ENCODE results near the gene MTA3.

DNA sequence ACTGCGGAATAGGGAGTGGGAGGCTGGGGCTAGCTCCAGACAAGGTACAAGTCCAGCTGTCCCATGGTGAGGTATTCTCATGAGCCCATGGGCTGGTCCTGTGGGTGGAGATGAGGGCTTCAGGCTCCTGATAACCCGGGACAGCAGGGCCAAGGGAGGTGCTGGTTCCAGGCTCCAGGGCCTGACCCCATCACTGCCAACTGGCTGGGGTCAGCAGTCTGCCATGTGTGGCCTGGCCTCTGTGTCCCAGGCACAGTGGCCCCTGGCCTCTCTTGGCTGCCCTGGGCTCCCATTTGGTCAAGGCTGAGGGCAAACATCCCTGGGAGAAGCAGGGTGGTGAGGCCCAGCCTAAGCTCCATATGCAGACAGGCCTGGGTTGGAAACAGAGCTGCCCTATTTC lies 196.5 kb downstream of the MTA3 start:
- TF ChIP-seq, protein P1, sequence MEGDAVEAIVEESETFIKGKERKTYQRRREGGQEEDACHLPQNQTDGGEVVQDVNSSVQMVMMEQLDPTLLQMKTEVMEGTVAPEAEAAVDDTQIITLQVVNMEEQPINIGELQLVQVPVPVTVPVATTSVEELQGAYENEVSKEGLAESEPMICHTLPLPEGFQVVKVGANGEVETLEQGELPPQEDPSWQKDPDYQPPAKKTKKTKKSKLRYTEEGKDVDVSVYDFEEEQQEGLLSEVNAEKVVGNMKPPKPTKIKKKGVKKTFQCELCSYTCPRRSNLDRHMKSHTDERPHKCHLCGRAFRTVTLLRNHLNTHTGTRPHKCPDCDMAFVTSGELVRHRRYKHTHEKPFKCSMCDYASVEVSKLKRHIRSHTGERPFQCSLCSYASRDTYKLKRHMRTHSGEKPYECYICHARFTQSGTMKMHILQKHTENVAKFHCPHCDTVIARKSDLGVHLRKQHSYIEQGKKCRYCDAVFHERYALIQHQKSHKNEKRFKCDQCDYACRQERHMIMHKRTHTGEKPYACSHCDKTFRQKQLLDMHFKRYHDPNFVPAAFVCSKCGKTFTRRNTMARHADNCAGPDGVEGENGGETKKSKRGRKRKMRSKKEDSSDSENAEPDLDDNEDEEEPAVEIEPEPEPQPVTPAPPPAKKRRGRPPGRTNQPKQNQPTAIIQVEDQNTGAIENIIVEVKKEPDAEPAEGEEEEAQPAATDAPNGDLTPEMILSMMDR (IDR thresholded peaks at IDR 0.05; ENCODE audit: low read depth, low read length, poor library complexity, severe bottlenecking), result no peak
- TF ChIP-seq EZH2phosphoT487 (IDR thresholded peaks at IDR 0.05; ENCODE audit: borderline replicate concordance, low read length), result no peak

All from DOHH2 (cell line).